B cell (primary cell): ENCODE data around the gene SMARCC1. TPM values are rescaled to one million over a fixed set of nuclear protein-coding genes. Genes with fewer than 3 reads are reported as not detected.

ENCODE experiments used
- ATAC-seq: fragments of 200-7000 bp; cut with Tn5 transposase; one replicate; pipeline ENCODE4 v1.10.0; 2021; ENCODE audit warnings: low read depth, mild to moderate bottlenecking, moderate number of reproducible peaks, moderate library complexity
- CTCF ChIA-PET: fragments of 350-600 bp; sonication (Branson Sonifier 250); formaldehyde crosslinking; loops from one replicate; lab custom pipeline; 2021; ENCODE audit warnings: antibody characterized with exemption, inconsistent platforms; lab: Charles Lee
- POLR2A ChIA-PET: fragments of 350-600 bp; sonication (Branson Sonifier 250); formaldehyde crosslinking; loops from one replicate; lab custom pipeline; 2021; ENCODE audit warnings: antibody characterized with exemption; lab: Charles Lee
- DNase-seq: peaks from one replicate; pipeline ENCODE4 v3.0.0; 2013
- H2AFZ ChIP-seq: 2 replicates; pipeline ENCODE4 v1.6.1; 2012; ENCODE audit warnings: mild to moderate bottlenecking, low read depth, low read length; ENCODE audit not compliant: insufficient read depth, poor library complexity, severe bottlenecking
- H3K27ac ChIP-seq, 2 donors: 1 replicate in 1 of 2; 2 replicates in 1 of 2; pipeline ENCODE4 v1.5.1; 2012 to 2013; ENCODE audit warnings: low read length in 2 of 2, mild to moderate bottlenecking in 2 of 2, moderate library complexity in 1 of 2
- H3K27me3 ChIP-seq, 4 experiments: fragments of 200-600 bp in 1 of 4; sonication (generic) in 1 of 4; replicated peaks in 1 of 4; 1 replicate in 2 of 4; 2 replicates in 2 of 4; pipeline versions ENCODE4 v1.6.1 to v1.7.0; 2013 to 2016; ENCODE audit warnings: low read length in 3 of 4, mild to moderate bottlenecking in 2 of 4, mixed read lengths in 1 of 4, moderate library complexity in 1 of 4; ENCODE audit not compliant: insufficient read depth in 4 of 4, control insufficient read depth in 3 of 4; ENCODE audit errors: control extremely low read depth in 1 of 4
- H3K36me3 ChIP-seq, 2 experiments: replicated peaks in 1 of 2; 1 replicate in 1 of 2; 2 replicates in 1 of 2; pipeline versions ENCODE4 v1.6.1 to v1.7.1; 2013; ENCODE audit warnings: low read length in 1 of 2; ENCODE audit not compliant: insufficient read depth in 2 of 2, control insufficient read depth in 1 of 2; ENCODE audit errors: control extremely low read depth in 1 of 2, extremely low read depth in 1 of 2
- H3K4me1 ChIP-seq, 2 donors: fragments of 200-600 bp in 1 of 2; sonication (generic) in 1 of 2; 1 replicate in 1 of 2; 2 replicates in 1 of 2; pipeline versions ENCODE4 v1.5.1 to v1.6.1; 2013 to 2017; ENCODE audit warnings: low read length in 2 of 2; ENCODE audit not compliant: control insufficient read depth in 2 of 2, insufficient read depth in 2 of 2
- H3K4me2 ChIP-seq: replicated peaks from 2 replicates; pipeline ENCODE3; 2012; ENCODE audit warnings: mild to moderate bottlenecking, low read depth, low read length; ENCODE audit not compliant: poor library complexity, severe bottlenecking
- H3K4me3 ChIP-seq, 5 experiments: fragments of 200-600 bp in 1 of 5; sonication (generic) in 1 of 5; 1 replicate in 3 of 5; 2 replicates in 2 of 5; pipeline versions ENCODE4 v1.5.1 to v1.7.0; 2011 to 2016; ENCODE audit warnings: low read length in 4 of 5, mild to moderate bottlenecking in 4 of 5, low read depth in 2 of 5, control low read depth in 1 of 5, moderate library complexity in 1 of 5; ENCODE audit not compliant: insufficient read depth in 1 of 5; ENCODE audit errors: control extremely low read depth in 1 of 5, extremely low read depth in 1 of 5
- H3K79me2 ChIP-seq: fragments of 200-600 bp; sonication (generic); one replicate; pipeline ENCODE4 v1.6.0; 2016; ENCODE audit warnings: low read length; ENCODE audit not compliant: control insufficient read depth, insufficient read depth
- H3K9ac ChIP-seq: fragments of 200-600 bp; sonication (generic); 2 replicates; pipeline ENCODE4 v1.6.1; 2017; ENCODE audit warnings: mild to moderate bottlenecking, low read length, moderate library complexity
- H3K9me3 ChIP-seq, 3 donors: one replicate each; pipeline versions ENCODE4 v1.6.1 to v1.7.1; 2013; ENCODE audit warnings: low read length in 2 of 3; ENCODE audit not compliant: control insufficient read depth in 2 of 3, insufficient read depth in 1 of 3; ENCODE audit errors: control extremely low read depth in 1 of 3
- H4K20me1 ChIP-seq: 2 replicates; pipeline ENCODE4 v1.6.0; 2012; ENCODE audit warnings: mild to moderate bottlenecking, low read length; ENCODE audit not compliant: insufficient read depth, control insufficient read depth, poor library complexity, severe bottlenecking
- H3K27ac Mint-ChIP-seq: one replicate; pipeline ENCODE4 v1.8.0; 2021; ENCODE audit warnings: mixed read lengths
- H3K27me3 Mint-ChIP-seq: one replicate; pipeline ENCODE4 v1.8.0; 2021; ENCODE audit warnings: mixed read lengths
- H3K4me1 Mint-ChIP-seq: one replicate; pipeline ENCODE4 v1.8.0; 2021; ENCODE audit warnings: mixed read lengths
- H3K4me3 Mint-ChIP-seq: one replicate; pipeline ENCODE4 v1.8.0; 2021; ENCODE audit warnings: mixed read lengths
- H3K9me3 Mint-ChIP-seq: one replicate; pipeline ENCODE4 v1.8.0; 2022; ENCODE audit warnings: mixed read lengths; ENCODE audit not compliant: insufficient read depth
- CTCF ChIP-seq: fragments of 200-600 bp; IDR thresholded peaks from one replicate; pipeline ENCODE4 v1.8.0; 2022; ENCODE audit warnings: antibody characterized with exemption, mild to moderate bottlenecking
- EZH2 ChIP-seq: IDR thresholded peaks from 2 replicates; pipeline ENCODE4 v1.6.1; 2012; ENCODE audit warnings: borderline replicate concordance, low read depth, mild to moderate bottlenecking, moderate library complexity, low read length; ENCODE audit not compliant: insufficient read depth, poor library complexity, severe bottlenecking
- WGBS: methylation state at CpG from one replicate; pipeline ENCODE4 v1.1.5; 2013; ENCODE audit warnings: missing lambda C conversion rate; ENCODE audit not compliant: insufficient coverage; 5-methylcytosine and 5-hydroxymethylcytosine counted together
- intact Hi-C: fragments of 100-400 bp; cut with micrococcal nuclease; formaldehyde crosslinking; loops from one replicate; pipeline ENCODE4 v1.10.0; 2022
- polyA plus RNA-seq: library from polyadenylated mRNA; depleted of rRNA; stranded (reverse); fragments of >200 nt; gene quantifications from 2 replicates; pipeline ENCODE4 v1.2.3, GENCODE V29; 2012
- total RNA-seq, 2 donors: library from RNA; stranded (reverse); fragments of 120-200 nt in 1 of 2; gene quantifications; 1 replicate in 1 of 2; 2 replicates in 1 of 2; pipeline versions ENCODE4 v1.2.3 to v1.2.4, GENCODE V29; 2013 to 2022

SMARCC1 gene
- total and polyA plus RNA-seq, 2 donors (not counting 1 experiment from before 2014, with no cell fraction given), result 13.1 to 155 TPM

GRCh38 chr3:47540281-47540680 lies 241.4 kb downstream of the SMARCC1 start:
- Histone ChIP-seq H3K27ac (no peak overlapping the region), H3K9ac (no peak overlapping the region), H3K79me2 (no peaks in the 10 kb centered on the region), H2AFZ (no peak overlapping the region), H3K27me3 (no peaks in the 10 kb centered on the region), H3K9me3 (no peaks in the 10 kb centered on the region), H3K4me3 (no peak overlapping the region), H3K4me2 (no peak overlapping the region), H3K36me3 (no peaks in the 10 kb centered on the region), H4K20me1 (no peaks in the 10 kb centered on the region), H3K4me1 (no peaks in the 10 kb centered on the region)
- ATAC-seq (no peak), DNase-seq (no peak)
- H3K4me1 Mint-ChIP-seq, result no peaks in the 10 kb centered on the region
- no peak overlapping the region for H3K4me3 Mint-ChIP-seq
- ChIA-PET CTCF (interaction anchor here (0.6 kb wide), 1 partner anchor 256 kb away, joined by 3 read pairs; no protein-coding TSS in a partner anchor), POLR2A (interaction anchor here (0.7 kb wide), 1 partner anchor 12 kb away, joined by 4 read pairs; no protein-coding TSS in a partner anchor)
- WGBS, result 77% methylated on average over 1 of the region's 4 CpGs
- no peak for TF ChIP-seq EZH2
- no peak for TF ChIP-seq CTCF
- no peak overlapping the region for H3K27ac Mint-ChIP-seq
- H3K9me3 Mint-ChIP-seq, result no peaks in the 10 kb centered on the region
- H3K27me3 Mint-ChIP-seq, result peaks cover 16% of the 10 kb centered on the region
- intact Hi-C loops, result no loop called here

GRCh38 chr3:47536967-47537366 lies 244.7 kb downstream of the SMARCC1 start:
- Histone ChIP-seq H3K27me3 (peaks cover 0 to 3% (median 0%) of the 10 kb centered on the region in 4 experiments), H3K4me2 (no peak overlapping the region), H3K79me2 (no peaks in the 10 kb centered on the region), H3K9ac (no peak overlapping the region), H4K20me1 (no peaks in the 10 kb centered on the region), H3K4me3 (no peak overlapping the region), H3K9me3 (no peaks in the 10 kb centered on the region), H3K27ac (no peak overlapping the region), H3K36me3 (no peaks in the 10 kb centered on the region), H2AFZ (no peak overlapping the region), H3K4me1 (no peaks in the 10 kb centered on the region)
- Mint-ChIP-seq H3K27me3 (peaks cover 24% of the 10 kb centered on the region), H3K27ac (no peak overlapping the region), H3K4me3 (no peak overlapping the region), H3K9me3 (no peaks in the 10 kb centered on the region), H3K4me1 (no peaks in the 10 kb centered on the region)
- TF ChIP-seq CTCF, result no peak
- no peak for TF ChIP-seq EZH2
- ChIA-PET CTCF (interaction anchor here (1.2 kb wide), 1 partner anchor 13 kb away, joined by 4 read pairs; no protein-coding TSS in a partner anchor), POLR2A (no interaction called here)
- WGBS, result 98% methylated on average over 5 of the region's 6 CpGs
- no peak for ATAC-seq
- DNase-seq, result no peak
- intact Hi-C loops, result no loop called here
